Activated T-helper 9 cell treated with anti-CD3 and anti-CD28 coated beads, Interleukin-2, amount 50 U/mL, for 16 hours (primary cell): Measurements from ENCODE around the gene HAS3.

Experiments used
- DNase-seq: peaks from one replicate; pipeline ENCODE4 v3.0.0-alpha.2; 2020; ENCODE audit warnings: low read depth

HAS3 gene

DNA sequence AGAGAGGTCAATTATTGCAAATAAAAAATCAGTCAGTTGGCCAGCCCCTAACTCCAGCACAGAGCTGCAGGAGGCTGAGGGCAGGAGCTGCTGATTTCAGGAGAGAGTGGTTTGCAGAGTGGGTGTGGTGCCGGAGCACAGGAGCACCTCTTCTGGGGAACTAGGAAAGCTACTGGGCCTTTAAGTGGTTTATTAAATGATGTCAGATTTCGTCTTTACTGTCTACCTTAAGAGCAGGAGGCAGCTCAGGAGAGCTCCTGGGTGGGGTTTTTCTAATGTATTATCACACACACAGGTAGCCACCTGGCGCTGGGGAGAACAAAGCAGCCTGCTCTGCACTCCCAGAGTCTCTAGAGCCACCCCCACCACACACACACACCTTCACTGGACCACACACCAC is 11.5 kb upstream of the HAS3 start:
- no peak for DNase-seq

DNA sequence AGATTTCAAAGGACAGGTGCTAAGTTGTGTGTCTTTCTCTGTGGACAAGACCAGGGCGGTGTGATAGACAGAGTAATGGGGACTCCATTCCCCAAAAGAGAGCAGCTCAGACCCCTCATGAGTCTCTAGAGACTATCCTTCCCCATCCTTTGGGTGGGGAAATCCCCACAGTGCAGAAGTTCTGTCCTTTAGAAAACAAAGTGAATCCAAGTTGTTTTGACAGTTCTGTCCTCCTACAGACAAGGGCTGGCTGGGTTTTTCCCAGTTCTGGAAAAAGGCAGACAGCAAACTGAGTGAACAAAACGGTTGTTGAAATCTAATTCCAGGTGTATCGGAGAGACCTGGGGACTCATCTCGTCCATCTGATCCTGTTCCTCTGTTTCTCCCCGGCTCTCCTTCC is 11.0 kb upstream of the HAS3 start:
- DNase-seq: no peak

- no peak for DNase-seq
These were observed 10.3 kb upstream of the HAS3 start for GRCh38 chr16:69095193-69095592.

- DNase-seq: no peak
These were observed 5.3 kb upstream of the HAS3 start for GRCh38 chr16:69100071-69100691.

DNA sequence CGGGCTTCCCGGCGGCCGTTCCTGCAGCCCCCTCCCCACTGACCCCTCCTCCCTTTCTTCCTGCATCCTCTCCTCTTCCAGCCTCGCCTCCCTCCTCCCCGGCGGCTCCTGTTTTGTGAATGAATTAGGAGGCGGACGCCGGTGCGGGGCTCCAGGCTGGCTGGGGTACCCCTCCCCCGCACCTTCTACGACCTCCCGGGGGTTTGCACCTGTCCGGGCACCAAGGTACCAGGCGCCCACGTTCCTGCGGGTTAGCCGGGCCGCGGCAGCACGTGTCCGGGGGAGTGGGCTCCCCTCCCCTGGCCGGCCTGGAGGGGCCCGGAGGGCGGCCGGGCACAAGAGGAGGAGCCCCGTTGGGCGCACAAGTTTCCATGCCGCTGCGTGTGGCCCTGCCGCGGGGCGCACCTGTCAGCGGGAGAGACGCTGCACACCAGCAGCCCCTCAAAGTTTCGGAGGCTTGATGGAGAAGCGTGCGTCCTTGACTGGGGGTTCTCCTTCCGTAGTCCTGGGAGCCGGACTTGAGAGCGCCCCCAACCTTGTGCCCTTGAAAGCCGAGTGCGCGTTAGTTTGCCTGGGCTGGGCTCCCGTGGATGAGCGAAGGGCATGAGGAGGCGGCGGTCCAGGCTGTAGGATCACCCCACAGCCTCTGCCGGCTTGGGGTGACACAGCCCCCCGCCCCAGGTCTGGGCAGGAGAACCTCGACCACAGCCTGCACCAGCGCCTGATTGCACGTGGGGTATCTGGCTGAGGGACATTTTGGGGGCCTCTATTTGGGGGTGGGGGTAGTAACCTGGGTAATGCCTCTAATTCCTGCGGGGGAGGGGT is 1.2 kb downstream of the HAS3 start:
- no peak for DNase-seq

DNA sequence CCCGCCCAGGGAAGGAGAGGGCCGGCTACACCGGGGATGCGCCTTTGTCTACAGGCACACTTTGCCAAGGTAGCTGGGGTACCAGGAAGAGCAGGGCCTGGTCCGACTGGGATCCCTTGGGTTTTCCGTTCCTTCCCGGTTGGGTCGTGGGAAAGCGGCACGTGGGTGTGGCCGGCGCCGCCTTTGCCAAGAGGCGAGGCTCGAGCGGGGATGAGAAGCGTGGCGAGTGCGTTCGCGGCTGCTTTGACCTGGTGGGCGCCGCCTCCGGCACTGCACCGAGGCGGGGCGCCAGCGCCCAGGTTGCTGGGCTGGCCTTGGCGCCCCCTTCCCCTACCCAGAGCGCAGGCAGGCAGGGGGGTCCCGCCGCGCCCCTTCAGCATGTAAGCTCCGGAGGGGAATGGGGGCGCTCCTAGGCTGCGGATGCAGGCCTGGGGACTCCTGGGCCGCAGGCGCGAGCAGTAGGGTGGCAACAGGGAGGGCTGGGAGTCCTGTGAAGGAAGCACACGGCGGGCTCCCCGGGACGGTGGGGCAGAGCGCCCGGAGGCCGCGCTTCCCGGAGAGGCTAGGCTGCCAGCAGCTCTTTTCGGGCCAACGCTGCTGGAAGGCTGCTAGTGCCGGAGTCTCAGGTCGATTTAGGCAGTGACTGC is 2.0 kb downstream of the HAS3 start:
- no peak for DNase-seq

GRCh38 chr16:69108064-69108904 is 2.8 kb downstream of the HAS3 start:
- DNase-seq: no peak

DNA sequence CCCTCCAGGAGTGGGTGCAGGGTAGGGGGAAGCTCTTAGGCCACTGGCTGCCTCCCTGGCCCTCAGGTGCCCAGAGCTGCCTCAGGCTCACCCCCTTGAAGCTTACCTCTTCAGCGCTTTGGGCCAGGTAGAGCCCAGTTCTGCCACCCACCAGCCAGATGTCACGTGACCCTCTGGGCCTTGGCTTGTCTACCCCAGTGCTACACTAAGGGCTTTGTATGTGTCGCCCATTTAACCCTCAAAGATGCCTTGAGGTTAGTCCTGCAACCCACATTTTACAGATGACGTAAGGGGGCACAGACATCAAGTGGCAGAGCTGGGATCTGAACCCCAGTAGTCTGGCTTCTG is 3.4 kb downstream of the HAS3 start:
- no peak for DNase-seq

DNA sequence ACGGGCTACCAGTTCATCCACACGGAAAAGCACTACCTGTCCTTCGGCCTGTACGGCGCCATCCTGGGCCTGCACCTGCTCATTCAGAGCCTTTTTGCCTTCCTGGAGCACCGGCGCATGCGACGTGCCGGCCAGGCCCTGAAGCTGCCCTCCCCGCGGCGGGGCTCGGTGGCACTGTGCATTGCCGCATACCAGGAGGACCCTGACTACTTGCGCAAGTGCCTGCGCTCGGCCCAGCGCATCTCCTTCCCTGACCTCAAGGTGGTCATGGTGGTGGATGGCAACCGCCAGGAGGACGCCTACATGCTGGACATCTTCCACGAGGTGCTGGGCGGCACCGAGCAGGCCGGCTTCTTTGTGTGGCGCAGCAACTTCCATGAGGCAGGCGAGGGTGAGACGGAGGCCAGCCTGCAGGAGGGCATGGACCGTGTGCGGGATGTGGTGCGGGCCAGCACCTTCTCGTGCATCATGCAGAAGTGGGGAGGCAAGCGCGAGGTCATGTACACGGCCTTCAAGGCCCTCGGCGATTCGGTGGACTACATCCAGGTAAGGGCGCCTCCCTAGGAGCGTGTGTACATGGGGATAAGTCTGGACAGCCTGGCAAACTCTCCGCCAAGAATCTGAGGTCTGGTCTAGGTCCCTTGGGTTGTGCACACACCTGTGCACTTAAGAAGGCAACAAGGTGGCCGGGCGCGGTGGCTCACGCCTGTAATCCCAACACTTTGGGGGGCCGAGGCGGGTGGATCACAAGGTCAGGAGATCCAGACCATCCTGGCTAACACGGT is 4.2 kb downstream of the HAS3 start:
- no peak for DNase-seq

DNA sequence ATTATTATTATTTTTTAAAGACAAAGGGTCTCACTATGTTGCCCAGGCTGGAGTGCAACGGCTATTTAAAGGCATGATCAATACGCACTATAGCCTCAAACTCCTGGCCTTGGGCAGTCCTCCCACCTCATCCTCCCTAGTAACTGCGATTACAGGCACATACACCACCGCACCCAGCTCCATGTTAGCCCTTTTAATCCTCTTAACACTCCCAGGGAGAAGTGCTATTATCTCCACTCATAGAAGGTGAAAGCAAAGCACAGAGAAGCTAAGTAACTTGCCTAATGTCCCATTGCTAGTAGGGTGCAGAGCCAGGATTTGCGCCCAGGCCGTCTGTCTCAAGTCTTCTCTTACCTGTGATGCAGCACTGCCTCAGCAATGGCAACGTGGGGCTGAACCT is 5.0 kb downstream of the HAS3 start:
- no peak for DNase-seq

GRCh38 chr16:69111216-69111875 is 5.9 kb downstream of the HAS3 start:
- DNase-seq: no peak

- no peak for DNase-seq
These were observed 6.4 kb downstream of the HAS3 start for GRCh38 chr16:69111876-69112230.

- no peak for DNase-seq
These were observed 7.1 kb downstream of the HAS3 start for GRCh38 chr16:69112285-69113129.

DNA sequence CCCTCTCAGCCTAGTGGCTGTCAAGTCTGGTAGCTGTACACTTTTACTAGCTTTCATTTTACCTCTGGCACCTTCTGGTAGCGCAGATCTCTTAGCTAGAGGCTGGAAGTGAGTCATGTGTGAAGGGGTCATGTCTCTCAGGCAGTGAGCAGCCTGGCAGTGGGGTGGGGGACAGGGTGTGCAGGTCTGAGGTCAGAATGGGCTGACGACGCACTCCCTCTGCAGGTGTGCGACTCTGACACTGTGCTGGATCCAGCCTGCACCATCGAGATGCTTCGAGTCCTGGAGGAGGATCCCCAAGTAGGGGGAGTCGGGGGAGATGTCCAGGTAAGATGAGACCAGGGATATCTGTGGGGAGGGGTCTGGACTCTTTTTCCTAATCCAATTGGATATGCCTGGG is 7.8 kb downstream of the HAS3 start:
- DNase-seq: no peak

GRCh38 chr16:69114346-69114975 is 9.0 kb downstream of the HAS3 start:
- DNase-seq: no peak

- no peak for DNase-seq
These were observed 9.5 kb downstream of the HAS3 start for GRCh38 chr16:69114976-69115355.

- no peak for DNase-seq
These were observed 9.9 kb downstream of the HAS3 start for GRCh38 chr16:69115361-69115760.

DNA sequence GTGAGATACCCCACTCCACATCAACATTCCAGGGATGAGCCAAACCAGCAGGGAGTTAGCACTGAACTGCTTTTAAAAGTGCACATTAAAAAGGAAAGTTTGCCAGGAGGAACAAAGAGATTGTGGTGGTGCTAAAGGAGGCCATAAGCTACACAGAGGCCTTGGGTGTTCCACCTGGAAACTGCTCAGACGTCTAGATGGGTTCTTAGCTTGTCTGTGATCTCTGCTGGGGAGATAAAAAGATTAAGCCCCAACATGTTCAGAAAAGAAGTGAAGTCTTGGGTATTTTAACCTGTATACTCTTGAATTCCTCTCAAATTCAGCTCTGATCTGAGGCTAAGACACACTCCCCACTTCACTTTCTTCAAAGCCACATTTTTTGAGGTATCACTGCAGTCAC is 10.4 kb downstream of the HAS3 start:
- no peak for DNase-seq

- no peak for DNase-seq
These were observed 10.9 kb downstream of the HAS3 start for GRCh38 chr16:69116256-69116875.
